Measurements from ENCODE around the gene CD164L2. TPM values are rescaled to one million over a fixed set of nuclear protein-coding genes. Genes with fewer than 3 reads are reported as not detected.

Gene CD164L2
- total RNA-seq, 1 donor from 2014 or later = not detected

GRCh38 chr1:27348861-27349783 lies 34.0 kb downstream of the CD164L2 start:
- no peaks in the 10 kb centered on the region for H3K4me1 Mint-ChIP-seq (ENCODE audit: low read depth, unreplicated experiment)
- no peaks in the 10 kb centered on the region for H3K36me3 Mint-ChIP-seq (ENCODE audit: unreplicated experiment)
- peak; percentile 46 for DNase-seq
- no peak for TF ChIP-seq CTCF (IDR thresholded peaks at IDR 0.05; ENCODE audit: partially characterized antibody, unreplicated experiment)
- H3K27me3 Mint-ChIP-seq (ENCODE audit: unreplicated experiment) = peaks cover 2% of the 10 kb centered on the region
- H3K4me3 Mint-ChIP-seq (ENCODE audit: unreplicated experiment) = no peak overlapping the region
- no peaks in the 10 kb centered on the region for H3K9me3 Mint-ChIP-seq (ENCODE audit: unreplicated experiment)
- H3K27ac Mint-ChIP-seq (ENCODE audit: unreplicated experiment) = no peak overlapping the region

- H3K36me3 Mint-ChIP-seq (ENCODE audit: unreplicated experiment) = no peaks in the 10 kb centered on the region
- no peak overlapping the region for H3K4me3 Mint-ChIP-seq (ENCODE audit: unreplicated experiment)
- no peak for TF ChIP-seq CTCF (IDR thresholded peaks at IDR 0.05; ENCODE audit: partially characterized antibody, unreplicated experiment)
- peaks cover 8% of the 10 kb centered on the region for H3K27me3 Mint-ChIP-seq (ENCODE audit: unreplicated experiment)
- H3K27ac Mint-ChIP-seq (ENCODE audit: unreplicated experiment) = no peak overlapping the region
- H3K9me3 Mint-ChIP-seq (ENCODE audit: unreplicated experiment) = peaks cover 5% of the 10 kb centered on the region
- DNase-seq = no peak
- H3K4me1 Mint-ChIP-seq (ENCODE audit: low read depth, unreplicated experiment) = peaks cover 7% of the 10 kb centered on the region
Measured at GRCh38 chr1:27346991-27347624, 36.0 kb downstream of the CD164L2 start.

DNA sequence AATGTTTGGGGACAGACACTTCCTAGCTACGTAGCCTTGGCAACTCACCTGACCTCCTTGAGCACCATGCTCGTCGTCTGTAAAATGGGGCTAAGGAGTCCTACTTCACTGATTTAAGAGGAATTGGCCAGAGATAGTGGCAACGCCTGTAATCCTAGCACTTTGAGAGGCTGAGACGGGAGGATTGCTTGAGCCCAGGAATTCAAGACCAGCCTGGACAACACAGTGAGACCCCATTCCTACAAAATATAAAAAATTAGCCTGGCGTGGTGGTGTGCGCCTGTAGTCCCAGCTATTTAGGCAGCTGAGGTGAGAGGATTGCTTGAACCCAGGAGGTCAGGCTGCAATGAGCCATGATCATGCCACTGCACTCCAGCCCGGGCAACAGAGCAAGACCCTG lies 36.8 kb downstream of the CD164L2 start:
- no peak for DNase-seq

GRCh38 chr1:27345272-27345671 lies 37.9 kb downstream of the CD164L2 start:
- H3K9me3 Mint-ChIP-seq (ENCODE audit: unreplicated experiment) = peaks cover 5% of the 10 kb centered on the region
- no peak overlapping the region for H3K4me3 Mint-ChIP-seq (ENCODE audit: unreplicated experiment)
- TF ChIP-seq CTCF (IDR thresholded peaks at IDR 0.05; ENCODE audit: partially characterized antibody, unreplicated experiment) = no peak
- H3K27me3 Mint-ChIP-seq (ENCODE audit: unreplicated experiment) = peaks cover 6% of the 10 kb centered on the region
- H3K36me3 Mint-ChIP-seq (ENCODE audit: unreplicated experiment) = no peaks in the 10 kb centered on the region
- peaks cover 9% of the 10 kb centered on the region for H3K4me1 Mint-ChIP-seq (ENCODE audit: low read depth, unreplicated experiment)
- no peak for DNase-seq
- no peak overlapping the region for H3K27ac Mint-ChIP-seq (ENCODE audit: unreplicated experiment)

More for the DNA sequence above, 36.8 kb downstream of the CD164L2 start:
- Mint-ChIP-seq H3K4me3 (ENCODE audit: unreplicated experiment) (no peak overlapping the region), H3K36me3 (ENCODE audit: unreplicated experiment) (no peaks in the 10 kb centered on the region), H3K4me1 (ENCODE audit: low read depth, unreplicated experiment) (peaks cover 9% of the 10 kb centered on the region), H3K27me3 (ENCODE audit: unreplicated experiment) (peaks cover 8% of the 10 kb centered on the region), H3K27ac (ENCODE audit: unreplicated experiment) (no peak overlapping the region), H3K9me3 (ENCODE audit: unreplicated experiment) (peaks cover 5% of the 10 kb centered on the region)
- no peak for TF ChIP-seq CTCF (IDR thresholded peaks at IDR 0.05; ENCODE audit: partially characterized antibody, unreplicated experiment)

GRCh38 chr1:27343639-27344025 lies 39.5 kb downstream of the CD164L2 start:
- H3K36me3 Mint-ChIP-seq (ENCODE audit: unreplicated experiment) = no peaks in the 10 kb centered on the region
- no peak overlapping the region for H3K4me3 Mint-ChIP-seq (ENCODE audit: unreplicated experiment)
- peaks cover 6% of the 10 kb centered on the region for H3K27me3 Mint-ChIP-seq (ENCODE audit: unreplicated experiment)
- peaks cover 12% of the 10 kb centered on the region for H3K4me1 Mint-ChIP-seq (ENCODE audit: low read depth, unreplicated experiment)
- H3K9me3 Mint-ChIP-seq (ENCODE audit: unreplicated experiment) = peaks cover 5% of the 10 kb centered on the region
- no peak for DNase-seq
- H3K27ac Mint-ChIP-seq (ENCODE audit: unreplicated experiment) = no peak overlapping the region
- no peak for TF ChIP-seq CTCF (IDR thresholded peaks at IDR 0.05; ENCODE audit: partially characterized antibody, unreplicated experiment)

Data from glutamatergic neuron (in vitro differentiated cells).